Activated gamma-delta T cell treated with anti-CD3 and anti-CD28 coated beads, Interleukin-2, amount 50 U/mL, for 16 hours (primary cell): ENCODE measurements around the gene WDR46.
"Not testable (repeated sequence)": the region's sequence is repeated elsewhere in the genome, so short reads cannot be mapped to it uniquely, and the experiment has no call there.

Experiments used
- DNase-seq: peaks from one replicate; pipeline ENCODE4 v3.0.0-alpha.2; 2020; ENCODE audit warnings: low read depth

WDR46 gene

GRCh38 chr6:33264015-33264414 lies 25.0 kb downstream of the WDR46 start:
- DNase-seq = no peak

- DNase-seq = not testable (repeated sequence)
Measured at GRCh38 chr6:33262490-33262889, 26.5 kb downstream of the WDR46 start.

GRCh38 chr6:33259032-33259431 lies 30.0 kb downstream of the WDR46 start:
- DNase-seq = no peak

- DNase-seq = no peak
Measured at GRCh38 chr6:33254591-33254990, 34.4 kb downstream of the WDR46 start.

- DNase-seq = no peak
Measured at GRCh38 chr6:33252759-33253158, 36.3 kb downstream of the WDR46 start.

GRCh38 chr6:33251395-33252012 lies 37.5 kb downstream of the WDR46 start:
- DNase-seq = no peak

GRCh38 chr6:33250731-33251130 lies 38.3 kb downstream of the WDR46 start:
- no peak for DNase-seq

- no peak for DNase-seq
Measured at GRCh38 chr6:33249732-33250630, 39.1 kb downstream of the WDR46 start.

- DNase-seq = peak; percentile 90
Measured at GRCh38 chr6:33248932-33249731, 39.9 kb downstream of the WDR46 start.

- no peak for DNase-seq
Measured at GRCh38 chr6:33248643-33248931, 40.5 kb downstream of the WDR46 start.

GRCh38 chr6:33247977-33248642 lies 40.9 kb downstream of the WDR46 start:
- peak; percentile 90 for DNase-seq

- no peak for DNase-seq
Measured at GRCh38 chr6:33243476-33243875, 45.6 kb downstream of the WDR46 start.

- DNase-seq = no peak
Measured at GRCh38 chr6:33241968-33242367, 47.1 kb downstream of the WDR46 start.

GRCh38 chr6:33237741-33238140 lies 51.3 kb downstream of the WDR46 start:
- no peak for DNase-seq

- DNase-seq = no peak
Measured at GRCh38 chr6:33236852-33237251, 52.2 kb downstream of the WDR46 start.

GRCh38 chr6:33236328-33236727 lies 52.7 kb downstream of the WDR46 start:
- DNase-seq = no peak

GRCh38 chr6:33235221-33235634 lies 53.8 kb downstream of the WDR46 start:
- DNase-seq = no peak
